ENCODE measurements around the gene ZBTB21.

The ZBTB21 gene

DNA sequence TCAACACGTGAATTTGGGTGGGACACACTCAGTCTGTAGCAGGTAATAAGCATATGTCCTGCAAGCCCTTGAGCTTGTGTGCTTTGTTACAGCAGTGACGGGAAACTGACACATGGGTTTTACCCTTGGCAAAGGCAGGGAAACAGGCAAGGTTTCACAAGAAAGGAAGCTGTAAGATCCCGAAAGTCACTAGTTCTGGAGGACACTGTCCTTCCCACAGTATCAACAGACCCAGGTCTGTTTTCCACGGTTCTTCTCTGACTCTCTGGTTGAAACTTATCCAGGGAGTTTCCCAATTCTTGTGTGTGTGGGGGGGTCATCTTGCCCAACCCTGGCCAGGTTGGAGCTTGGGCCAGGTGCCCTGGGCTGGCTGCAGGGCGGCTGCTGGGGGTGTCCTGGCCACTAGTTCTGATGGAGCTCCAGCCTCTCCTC lies 29.3 kb upstream of the ZBTB21 start:
- DNase-seq (ENCODE audit: insufficient read length) (no peak), FAIRE-seq (no peak)
- TF ChIP-seq POLR2A (IDR thresholded peaks at IDR 0.05; ENCODE audit: low read depth, low read length) (no peak), TAF1 (IDR thresholded peaks at IDR 0.05; ENCODE audit: borderline replicate concordance, low read depth, low read length) (no peak), POLR2AphosphoS5 (IDR thresholded peaks at IDR 0.05; ENCODE audit: low read depth, low read length) (no peak)

DNA sequence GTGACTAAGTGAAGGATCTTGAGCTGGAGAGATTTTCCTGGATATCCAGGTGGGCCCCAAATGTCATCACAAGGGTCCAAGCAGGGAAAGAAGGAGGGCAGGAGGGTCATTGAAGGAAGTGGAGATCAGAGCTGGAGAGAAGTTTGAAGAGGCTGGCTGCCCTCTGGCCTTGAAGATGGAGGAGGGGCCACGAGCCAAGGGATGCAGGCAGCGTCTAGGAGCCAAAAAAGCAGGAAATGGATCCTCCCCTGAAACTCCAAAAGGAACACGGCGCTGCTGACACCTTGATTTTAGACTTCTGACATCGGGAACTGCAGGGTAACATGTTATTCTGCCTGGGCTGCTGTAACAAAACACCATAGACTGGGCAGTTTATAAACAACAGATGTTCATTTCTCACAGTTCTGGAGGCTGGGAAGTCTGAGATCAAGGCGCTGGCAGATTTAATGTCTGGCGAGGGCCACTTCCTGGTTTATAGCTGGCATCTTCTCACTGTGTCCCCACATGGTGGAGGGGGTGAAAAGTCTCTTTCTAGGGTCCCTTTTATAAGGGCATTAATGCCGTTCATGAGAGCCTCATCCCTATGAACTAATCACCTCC lies 28.8 kb upstream of the ZBTB21 start:
- FAIRE-seq (no peak), DNase-seq (ENCODE audit: insufficient read length) (no peak)
- TF ChIP-seq POLR2A (IDR thresholded peaks at IDR 0.05; ENCODE audit: low read depth, low read length) (no peak), POLR2AphosphoS5 (IDR thresholded peaks at IDR 0.05; ENCODE audit: low read depth, low read length) (no peak), TAF1 (IDR thresholded peaks at IDR 0.05; ENCODE audit: borderline replicate concordance, low read depth, low read length) (no peak)

DNA sequence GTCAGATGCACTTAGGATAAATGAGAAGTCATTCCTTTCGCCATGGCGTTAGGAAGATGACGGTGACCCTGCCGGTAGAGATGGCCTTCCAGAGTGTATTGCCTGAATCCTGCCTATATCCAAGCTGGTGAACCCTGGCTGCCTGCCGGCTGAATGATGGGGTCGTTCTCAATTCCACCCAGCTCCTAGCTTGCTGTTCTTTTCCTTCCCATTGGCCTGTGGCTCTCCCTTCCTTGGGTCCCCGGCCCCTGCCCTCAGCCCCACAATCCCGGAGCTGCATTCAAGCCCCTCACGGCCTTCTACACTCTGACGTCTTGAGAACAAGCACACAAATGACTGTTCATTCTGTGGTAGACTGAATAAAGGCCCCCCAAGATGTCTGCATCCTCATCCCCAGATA lies 28.2 kb upstream of the ZBTB21 start:
- DNase-seq (ENCODE audit: insufficient read length) (no peak), FAIRE-seq (no peak)
- TF ChIP-seq POLR2A (IDR thresholded peaks at IDR 0.05; ENCODE audit: low read depth, low read length), result no peak
- no peak for TF ChIP-seq POLR2AphosphoS5 (IDR thresholded peaks at IDR 0.05; ENCODE audit: low read depth, low read length)
- no peak for TF ChIP-seq TAF1 (IDR thresholded peaks at IDR 0.05; ENCODE audit: borderline replicate concordance, low read depth, low read length)

DNA sequence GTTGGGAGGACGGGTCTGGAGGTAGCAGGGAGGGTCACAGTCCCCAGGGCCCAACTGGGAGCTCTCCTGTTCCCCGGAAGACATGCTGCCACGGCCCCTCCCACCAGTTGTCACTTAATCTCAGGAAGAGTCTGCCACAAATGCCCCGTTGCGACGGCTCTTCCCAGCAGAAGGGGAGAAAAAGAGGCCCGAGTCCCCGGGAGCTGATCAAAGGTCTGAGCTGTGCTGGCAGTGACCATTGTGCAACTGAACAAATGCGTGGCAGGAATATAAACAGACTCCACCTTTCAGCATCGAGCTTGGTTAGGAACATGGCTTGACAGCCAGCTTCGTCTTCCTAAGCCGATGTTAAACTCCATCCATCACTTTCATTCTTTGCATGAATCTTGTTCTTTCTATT lies 27.8 kb upstream of the ZBTB21 start:
- TF ChIP-seq TAF1 (IDR thresholded peaks at IDR 0.05; ENCODE audit: borderline replicate concordance, low read depth, low read length) (no peak), POLR2A (IDR thresholded peaks at IDR 0.05; ENCODE audit: low read depth, low read length) (no peak), POLR2AphosphoS5 (IDR thresholded peaks at IDR 0.05; ENCODE audit: low read depth, low read length) (no peak)
- FAIRE-seq, result no peak
- no peak for DNase-seq (ENCODE audit: insufficient read length)

DNA sequence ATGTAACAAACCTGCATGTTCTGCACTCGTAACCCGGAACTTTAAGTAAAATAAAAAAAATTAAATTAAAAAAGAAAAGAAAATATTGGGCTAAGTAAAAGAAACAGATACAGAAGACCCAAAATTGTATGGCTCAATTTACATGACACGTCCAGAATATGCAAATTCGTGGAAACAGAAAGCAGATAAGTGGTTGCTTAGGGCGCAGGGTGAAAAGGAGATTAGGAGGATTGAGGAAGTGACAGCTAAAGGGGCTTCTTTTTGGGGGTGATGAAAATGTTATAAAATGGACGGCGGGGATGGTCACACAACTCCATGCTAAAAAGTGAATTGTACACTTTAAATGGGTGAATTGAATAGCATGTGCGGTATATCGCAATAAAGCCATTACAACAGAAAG lies 27.4 kb upstream of the ZBTB21 start:
- TF ChIP-seq TAF1 (IDR thresholded peaks at IDR 0.05; ENCODE audit: borderline replicate concordance, low read depth, low read length) (no peak), POLR2AphosphoS5 (IDR thresholded peaks at IDR 0.05; ENCODE audit: low read depth, low read length) (no peak), POLR2A (IDR thresholded peaks at IDR 0.05; ENCODE audit: low read depth, low read length) (no peak)
- DNase-seq (ENCODE audit: insufficient read length) (no peak), FAIRE-seq (no peak)

DNA sequence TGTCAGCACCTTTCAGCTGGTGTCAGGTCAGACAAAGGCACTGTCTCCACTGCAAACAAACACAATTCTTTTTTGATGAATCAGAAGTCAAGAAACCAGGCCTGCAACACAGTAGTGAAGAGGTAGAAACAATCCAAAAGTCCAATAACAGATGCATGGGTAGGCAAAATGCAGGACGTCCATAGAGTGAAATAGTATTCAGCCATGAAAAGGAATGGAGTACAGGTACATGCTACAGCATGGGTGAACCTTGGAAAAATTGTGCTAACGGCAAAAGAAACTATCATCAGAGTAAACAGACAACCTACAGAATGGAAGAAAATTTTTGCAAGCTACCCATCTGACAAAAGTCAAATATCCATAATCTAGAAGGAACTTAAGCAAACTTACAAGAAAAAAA lies 26.2 kb upstream of the ZBTB21 start:
- DNase-seq (ENCODE audit: insufficient read length) (no peak), FAIRE-seq (no peak)
- TF ChIP-seq POLR2AphosphoS5 (IDR thresholded peaks at IDR 0.05; ENCODE audit: low read depth, low read length) (no peak), TAF1 (IDR thresholded peaks at IDR 0.05; ENCODE audit: borderline replicate concordance, low read depth, low read length) (no peak), POLR2A (IDR thresholded peaks at IDR 0.05; ENCODE audit: low read depth, low read length) (no peak)

DNA sequence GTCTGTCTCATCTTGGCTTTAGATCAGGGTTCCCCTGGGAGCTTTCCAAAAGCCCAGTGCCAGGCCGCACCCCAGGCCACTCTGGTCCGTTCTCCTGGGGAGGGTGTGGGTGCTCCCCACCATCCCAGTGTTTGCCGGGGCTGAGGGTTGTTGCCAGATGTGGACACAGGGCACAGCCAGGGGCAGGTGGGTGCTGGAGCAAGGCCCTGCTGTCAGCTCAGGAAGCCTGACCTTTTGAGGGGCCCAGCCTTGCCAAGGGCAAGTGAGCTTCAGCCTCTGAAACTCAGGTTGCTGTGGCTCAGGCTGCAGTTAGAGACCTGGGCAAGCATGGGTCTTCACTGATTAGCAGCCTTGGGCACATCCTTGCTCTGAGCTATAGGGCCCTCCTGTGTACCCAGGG lies 22.8 kb upstream of the ZBTB21 start:
- TF ChIP-seq POLR2AphosphoS5 (IDR thresholded peaks at IDR 0.05; ENCODE audit: low read depth, low read length) (no peak), TAF1 (IDR thresholded peaks at IDR 0.05; ENCODE audit: borderline replicate concordance, low read depth, low read length) (no peak), POLR2A (IDR thresholded peaks at IDR 0.05; ENCODE audit: low read depth, low read length) (no peak)
- no peak for FAIRE-seq
- DNase-seq (ENCODE audit: insufficient read length), result no peak

DNA sequence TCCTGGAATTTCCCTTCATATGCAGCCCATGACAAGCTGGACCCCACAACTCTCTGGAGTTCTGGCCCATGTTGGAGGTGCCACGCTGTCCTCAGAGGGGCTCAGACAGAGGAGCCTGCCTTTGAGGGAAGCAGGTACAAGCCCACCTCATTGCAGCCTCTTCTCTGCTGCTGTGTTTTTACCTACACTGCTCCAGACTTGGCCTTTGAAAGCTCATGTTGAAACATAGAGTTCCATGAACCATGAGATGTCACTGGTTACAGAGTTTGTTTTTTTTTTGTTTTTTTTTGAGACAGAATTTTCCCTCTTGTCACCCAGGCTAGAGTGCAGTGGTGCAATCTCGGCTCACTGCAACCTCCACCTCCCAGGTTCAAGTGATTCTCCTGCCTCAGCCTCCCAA lies 22.1 kb upstream of the ZBTB21 start:
- DNase-seq (ENCODE audit: insufficient read length), result no peak
- TF ChIP-seq POLR2A (IDR thresholded peaks at IDR 0.05; ENCODE audit: low read depth, low read length) (no peak), TAF1 (IDR thresholded peaks at IDR 0.05; ENCODE audit: borderline replicate concordance, low read depth, low read length) (no peak), POLR2AphosphoS5 (IDR thresholded peaks at IDR 0.05; ENCODE audit: low read depth, low read length) (no peak)
- peak; percentile 14 for FAIRE-seq

DNA sequence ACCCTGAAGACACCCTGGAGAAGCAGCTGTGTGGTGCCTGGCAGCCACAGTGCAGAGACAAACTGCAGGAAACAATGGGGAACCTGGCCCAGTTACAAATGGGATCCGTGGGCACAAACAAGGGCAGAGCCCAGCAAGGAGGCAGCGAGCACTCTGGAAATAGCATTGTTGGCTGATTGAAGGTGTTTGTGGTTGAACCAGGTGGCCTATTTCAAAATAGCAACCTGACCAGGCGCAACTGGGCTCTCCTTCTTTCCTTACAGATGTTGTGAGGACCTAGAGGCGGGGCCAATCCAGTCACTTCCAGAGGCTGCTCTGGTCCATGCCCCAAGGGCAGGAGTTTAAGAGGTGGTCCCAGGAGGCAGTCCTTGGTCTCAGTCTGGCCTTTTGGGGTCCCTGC lies 21.7 kb upstream of the ZBTB21 start:
- DNase-seq (ENCODE audit: insufficient read length) (no peak), FAIRE-seq (no peak)
- TF ChIP-seq TAF1 (IDR thresholded peaks at IDR 0.05; ENCODE audit: borderline replicate concordance, low read depth, low read length) (no peak), POLR2A (IDR thresholded peaks at IDR 0.05; ENCODE audit: low read depth, low read length) (no peak), POLR2AphosphoS5 (IDR thresholded peaks at IDR 0.05; ENCODE audit: low read depth, low read length) (no peak)

DNA sequence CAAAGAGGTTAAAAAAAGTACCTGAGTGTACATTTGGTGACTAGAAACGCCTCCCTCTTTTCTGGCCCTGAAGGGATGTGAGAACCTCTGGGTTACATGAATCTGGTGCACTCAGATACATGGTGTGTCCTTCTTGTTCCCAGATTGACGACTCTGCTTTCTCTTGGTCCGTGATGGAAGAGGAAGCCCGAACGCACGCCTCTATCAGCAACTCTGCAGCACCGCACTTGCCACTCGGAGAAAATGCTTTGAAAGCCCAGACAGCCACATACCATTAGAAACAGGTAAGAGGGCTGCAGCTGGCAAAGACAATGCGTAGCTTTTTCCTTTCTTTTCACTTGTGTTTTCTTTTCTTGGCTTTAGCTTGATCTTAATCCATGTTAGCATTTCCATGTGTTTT lies 21.1 kb upstream of the ZBTB21 start:
- TF ChIP-seq TAF1 (IDR thresholded peaks at IDR 0.05; ENCODE audit: borderline replicate concordance, low read depth, low read length) (no peak), POLR2AphosphoS5 (IDR thresholded peaks at IDR 0.05; ENCODE audit: low read depth, low read length) (no peak), POLR2A (IDR thresholded peaks at IDR 0.05; ENCODE audit: low read depth, low read length) (no peak)
- no peak for FAIRE-seq
- DNase-seq (ENCODE audit: insufficient read length), result no peak

DNA sequence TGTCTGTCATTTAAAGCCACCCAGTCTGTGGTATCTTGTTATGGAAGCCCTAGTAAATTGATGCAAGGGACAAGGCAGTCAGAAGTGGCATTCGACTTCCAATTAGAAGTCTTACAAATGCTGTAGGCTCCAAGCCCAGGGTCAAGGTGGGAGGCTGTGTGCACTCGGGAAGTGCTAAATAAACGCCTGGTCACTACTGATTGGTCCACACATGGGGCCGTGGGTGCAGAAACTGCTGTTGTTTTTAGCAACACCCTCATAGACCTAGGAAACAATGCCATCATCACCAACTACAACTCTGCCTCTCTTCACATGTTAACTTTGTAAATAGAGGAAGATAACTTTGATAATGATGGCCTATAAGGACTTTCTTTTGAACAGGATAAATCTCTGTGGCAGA lies 20.2 kb upstream of the ZBTB21 start:
- DNase-seq (ENCODE audit: insufficient read length) (no peak), FAIRE-seq (no peak)
- TF ChIP-seq TAF1 (IDR thresholded peaks at IDR 0.05; ENCODE audit: borderline replicate concordance, low read depth, low read length) (no peak), POLR2AphosphoS5 (IDR thresholded peaks at IDR 0.05; ENCODE audit: low read depth, low read length) (no peak), POLR2A (IDR thresholded peaks at IDR 0.05; ENCODE audit: low read depth, low read length) (no peak)

DNA sequence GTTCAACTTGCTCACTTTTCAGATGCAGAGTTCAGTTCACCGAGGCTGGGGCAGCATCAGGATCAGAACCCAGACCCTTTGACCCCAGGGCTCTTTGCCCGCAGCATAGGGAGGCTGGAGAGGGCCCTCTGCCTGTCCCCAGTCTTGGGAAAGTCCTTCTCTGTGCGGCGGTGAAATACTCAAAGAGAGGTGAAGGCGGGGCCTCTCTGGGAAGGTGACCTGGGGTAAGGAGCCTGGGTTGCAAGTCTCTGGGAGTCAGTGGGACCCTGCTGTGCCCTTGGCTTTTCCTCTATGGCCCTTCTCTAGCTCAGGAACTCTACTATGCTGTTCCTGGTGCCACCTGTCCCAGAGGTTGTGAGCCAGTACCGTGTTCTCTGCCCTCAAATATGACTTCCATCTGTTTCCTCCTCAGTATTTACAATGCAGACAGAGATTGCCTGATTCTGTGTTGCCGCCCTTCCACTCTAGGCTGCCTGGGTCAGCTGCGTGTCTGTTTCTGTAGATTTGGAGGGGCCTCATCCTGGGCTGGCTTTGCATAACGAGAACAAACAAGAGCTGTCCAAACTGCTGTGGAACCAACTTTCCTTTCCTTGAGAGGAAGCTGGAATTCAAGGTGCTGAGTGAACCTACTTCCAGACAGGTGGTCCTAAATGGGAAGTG lies 18.7 kb upstream of the ZBTB21 start:
- DNase-seq (ENCODE audit: insufficient read length) (no peak), FAIRE-seq (no peak)
- TF ChIP-seq POLR2AphosphoS5 (IDR thresholded peaks at IDR 0.05; ENCODE audit: low read depth, low read length), result no peak
- TF ChIP-seq TAF1 (IDR thresholded peaks at IDR 0.05; ENCODE audit: borderline replicate concordance, low read depth, low read length), result no peak
- no peak for TF ChIP-seq POLR2A (IDR thresholded peaks at IDR 0.05; ENCODE audit: low read depth, low read length)

Data from GM12892 (cell line).